Transverse colon (tissue), 4 donors: ENCODE measurements around the gene CCDC9B.

Experiments used
- EP300 ChIP-seq: sonication (generic); formaldehyde crosslinking; IDR thresholded peaks from one replicate; pipeline ENCODE4 v1.6.1; 2017; ENCODE audit warnings: antibody characterized with exemption, low read depth
- POLR2A ChIP-seq: fragments of 450-650 bp; IDR thresholded peaks from one replicate; pipeline ENCODE4 v1.6.1; 2016; ENCODE audit warnings: antibody characterized with exemption, mild to moderate bottlenecking, moderate library complexity
- POLR2AphosphoS5 ChIP-seq, 3 donors: sonication (generic); formaldehyde crosslinking; IDR thresholded peaks; one replicate each; pipeline ENCODE4 v1.6.1; 2016; ENCODE audit warnings: antibody characterized with exemption in 3 of 3
- TF ChIP-seq, protein P1 (sequence below), 5 experiments: fragments of 200-600 bp in 3 of 5; fragments of 450-650 bp in 2 of 5; sonication (generic) in 3 of 5; IDR thresholded peaks; 1 replicate in 2 of 5; 2 replicates in 3 of 5; pipeline ENCODE4 v1.5.1; 2016 to 2017; ENCODE audit warnings: antibody characterized with exemption in 5 of 5, inconsistent platforms in 3 of 5, mild to moderate bottlenecking in 2 of 5, moderate library complexity in 1 of 5

DNA sequence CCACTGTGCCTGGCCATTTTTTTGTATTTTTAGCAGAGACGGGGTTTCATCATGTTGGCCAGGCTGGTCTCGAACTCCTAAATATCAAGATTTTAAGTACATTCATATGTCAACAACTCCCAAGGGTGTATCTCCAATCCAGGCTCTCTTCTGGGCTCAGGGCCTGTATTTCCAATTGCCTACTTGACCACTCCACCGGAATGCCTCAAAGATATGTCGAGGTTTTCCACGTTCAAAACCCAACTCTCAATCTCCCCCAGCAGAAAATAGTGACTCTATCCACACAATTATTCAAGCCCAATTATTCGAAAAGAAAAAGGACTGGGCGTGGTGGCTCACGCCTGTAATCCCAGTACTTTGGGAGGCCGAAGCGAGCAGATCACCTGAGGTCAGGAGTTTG lies 39.9 kb upstream of the CCDC9B start:
- TF ChIP-seq, protein P1, sequence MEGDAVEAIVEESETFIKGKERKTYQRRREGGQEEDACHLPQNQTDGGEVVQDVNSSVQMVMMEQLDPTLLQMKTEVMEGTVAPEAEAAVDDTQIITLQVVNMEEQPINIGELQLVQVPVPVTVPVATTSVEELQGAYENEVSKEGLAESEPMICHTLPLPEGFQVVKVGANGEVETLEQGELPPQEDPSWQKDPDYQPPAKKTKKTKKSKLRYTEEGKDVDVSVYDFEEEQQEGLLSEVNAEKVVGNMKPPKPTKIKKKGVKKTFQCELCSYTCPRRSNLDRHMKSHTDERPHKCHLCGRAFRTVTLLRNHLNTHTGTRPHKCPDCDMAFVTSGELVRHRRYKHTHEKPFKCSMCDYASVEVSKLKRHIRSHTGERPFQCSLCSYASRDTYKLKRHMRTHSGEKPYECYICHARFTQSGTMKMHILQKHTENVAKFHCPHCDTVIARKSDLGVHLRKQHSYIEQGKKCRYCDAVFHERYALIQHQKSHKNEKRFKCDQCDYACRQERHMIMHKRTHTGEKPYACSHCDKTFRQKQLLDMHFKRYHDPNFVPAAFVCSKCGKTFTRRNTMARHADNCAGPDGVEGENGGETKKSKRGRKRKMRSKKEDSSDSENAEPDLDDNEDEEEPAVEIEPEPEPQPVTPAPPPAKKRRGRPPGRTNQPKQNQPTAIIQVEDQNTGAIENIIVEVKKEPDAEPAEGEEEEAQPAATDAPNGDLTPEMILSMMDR (IDR thresholded peaks at IDR 0.05) = no peak
- TF ChIP-seq POLR2AphosphoS5 (IDR thresholded peaks at IDR 0.05) (no peak), POLR2A (no peak), EP300 (no peak)
